ENCODE measurements around the gene ITGB4. TPM values are rescaled to one million over a fixed set of nuclear protein-coding genes. Genes with fewer than 3 reads are reported as not detected.
A peak's percentile ranks its signal among the peaks of the same experiment; 100 is the strongest.

Gene ITGB4
- total and polyA plus RNA-seq, 9 of the 15 experiments (the other 6 are each of a cell fraction or from before 2014, with no cell fraction given): 0.05 to 2.8 (median 0.76) TPM; not detected in 3

DNA sequence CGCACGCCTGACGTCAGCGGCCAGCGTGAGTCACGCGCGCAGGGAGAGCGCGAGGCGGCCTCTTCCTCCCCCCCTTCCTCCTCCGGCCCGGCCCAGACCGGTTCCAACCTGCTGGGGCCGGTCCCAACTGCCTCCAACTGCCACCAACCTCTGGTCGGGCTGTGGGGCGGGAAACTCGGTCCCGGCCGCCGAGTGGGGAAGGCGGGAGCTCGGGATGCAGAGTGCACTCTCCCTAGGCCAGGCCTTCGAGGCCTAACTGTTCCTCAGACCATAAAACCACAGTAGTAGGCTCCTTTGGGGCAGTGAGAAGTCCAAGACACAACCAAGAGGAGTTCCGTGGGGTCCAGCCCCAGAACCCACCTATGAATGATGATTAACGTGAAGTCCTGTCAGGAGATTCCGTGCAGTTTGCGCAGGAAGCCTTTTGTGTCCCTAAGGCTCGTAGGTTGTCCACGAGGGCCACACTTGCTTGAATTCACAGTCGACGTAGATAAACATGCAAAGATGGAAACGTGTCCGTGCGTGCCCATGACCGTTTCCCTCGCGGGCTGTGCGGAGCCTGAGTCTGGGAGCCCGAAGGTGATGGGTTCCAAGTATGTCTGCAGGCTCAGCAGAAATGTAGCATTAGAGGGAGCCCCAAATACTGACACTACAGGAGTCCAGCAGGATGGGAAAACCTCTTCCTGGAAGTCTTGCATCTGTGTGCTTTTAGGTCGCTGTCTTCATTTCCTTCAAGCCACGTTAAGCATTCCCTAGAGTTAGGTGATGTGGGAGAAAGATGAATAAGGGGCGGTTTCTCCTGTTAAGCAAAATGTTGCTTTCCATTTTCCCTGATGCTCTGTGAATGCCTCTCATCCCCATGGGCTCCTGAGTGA lies 64.0 kb downstream of the ITGB4 start (continued):
- TF ChIP-seq FOXO4 (CRISPR knock-in tag; IDR thresholded peaks at IDR 0.05) (peak; percentile 51; the same call in 1 of the 2 replicates), ZNF436 (CRISPR knock-in tag; IDR thresholded peaks at IDR 0.05) (peak; percentile 37; the same call in 1 of the 2 replicates), FOXA3 (CRISPR knock-in tag; conservative IDR thresholded peaks at IDR 0.05 in 1 of 2, IDR thresholded peaks at IDR 0.05 in 1 of 2) (0 out of 4 replicates have a peak, but pooled peaks of 1 of the 2 experiments have one; percentile 21), GATA2 (CRISPR knock-in tag; IDR thresholded peaks at IDR 0.05) (no peak), ZNF232 (CRISPR knock-in tag; IDR thresholded peaks at IDR 0.05) (no peak), ZNF24 (IDR thresholded peaks at IDR 0.05) (peak; percentile 40), RCOR1 (IDR thresholded peaks at IDR 0.05; ENCODE audit: borderline replicate concordance in 1 of 2, low read depth in 2 of 2, low read length in 2 of 2) (peak; percentile 34 to 56; a peak in 2 of 4 replicates), RBFOX2 (IDR thresholded peaks at IDR 0.05; ENCODE audit: low read depth, low read length) (peak; percentile 97), ZBED1 (IDR thresholded peaks at IDR 0.05) (peak; percentile 35; the same call in 1 of the 2 replicates), HCFC1 (IDR thresholded peaks at IDR 0.05; ENCODE audit: low read depth, low read length) (no peak), NR1H2 (CRISPR knock-in tag; IDR thresholded peaks at IDR 0.05) (no peak), CREBBP (IDR thresholded peaks at IDR 0.05; ENCODE audit: low read depth, low read length) (no peak), VEZF1 (CRISPR knock-in tag; IDR thresholded peaks at IDR 0.05) (peak; percentile 100), FOXJ3 (CRISPR knock-in tag; IDR thresholded peaks at IDR 0.05) (no peak), RBM22 (IDR thresholded peaks at IDR 0.05; ENCODE audit: low read depth, low read length, poor library complexity, severe bottlenecking) (no peak), KLF1 (tag; IDR thresholded peaks at IDR 0.05) (peak; percentile 83), GTF2E2 (tag; IDR thresholded peaks at IDR 0.05) (peak; percentile 95), ETV6 (IDR thresholded peaks at IDR 0.05; ENCODE audit: borderline replicate concordance in 1 of 2, low read depth in 2 of 2, low read length in 1 of 2) (no peak), ETV6 (CRISPR knock-in tag; IDR thresholded peaks at IDR 0.05; ENCODE audit: borderline replicate concordance) (peak; percentile 21; the same call in 1 of the 2 replicates), ZNF354B (CRISPR knock-in tag; IDR thresholded peaks at IDR 0.05) (peak; percentile 62; the same call in 1 of the 2 replicates)
- TF ChIP-seq, protein P1, sequence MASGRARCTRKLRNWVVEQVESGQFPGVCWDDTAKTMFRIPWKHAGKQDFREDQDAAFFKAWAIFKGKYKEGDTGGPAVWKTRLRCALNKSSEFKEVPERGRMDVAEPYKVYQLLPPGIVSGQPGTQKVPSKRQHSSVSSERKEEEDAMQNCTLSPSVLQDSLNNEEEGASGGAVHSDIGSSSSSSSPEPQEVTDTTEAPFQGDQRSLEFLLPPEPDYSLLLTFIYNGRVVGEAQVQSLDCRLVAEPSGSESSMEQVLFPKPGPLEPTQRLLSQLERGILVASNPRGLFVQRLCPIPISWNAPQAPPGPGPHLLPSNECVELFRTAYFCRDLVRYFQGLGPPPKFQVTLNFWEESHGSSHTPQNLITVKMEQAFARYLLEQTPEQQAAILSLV (tag; IDR thresholded peaks at IDR 0.05): no peak; the same call in 1 of the 2 replicates
- TF ChIP-seq, protein P2, sequence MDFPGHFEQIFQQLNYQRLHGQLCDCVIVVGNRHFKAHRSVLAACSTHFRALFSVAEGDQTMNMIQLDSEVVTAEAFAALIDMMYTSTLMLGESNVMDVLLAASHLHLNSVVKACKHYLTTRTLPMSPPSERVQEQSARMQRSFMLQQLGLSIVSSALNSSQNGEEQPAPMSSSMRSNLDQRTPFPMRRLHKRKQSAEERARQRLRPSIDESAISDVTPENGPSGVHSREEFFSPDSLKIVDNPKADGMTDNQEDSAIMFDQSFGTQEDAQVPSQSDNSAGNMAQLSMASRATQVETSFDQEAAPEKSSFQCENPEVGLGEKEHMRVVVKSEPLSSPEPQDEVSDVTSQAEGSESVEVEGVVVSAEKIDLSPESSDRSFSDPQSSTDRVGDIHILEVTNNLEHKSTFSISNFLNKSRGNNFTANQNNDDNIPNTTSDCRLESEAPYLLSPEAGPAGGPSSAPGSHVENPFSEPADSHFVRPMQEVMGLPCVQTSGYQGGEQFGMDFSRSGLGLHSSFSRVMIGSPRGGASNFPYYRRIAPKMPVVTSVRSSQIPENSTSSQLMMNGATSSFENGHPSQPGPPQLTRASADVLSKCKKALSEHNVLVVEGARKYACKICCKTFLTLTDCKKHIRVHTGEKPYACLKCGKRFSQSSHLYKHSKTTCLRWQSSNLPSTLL (IDR thresholded peaks at IDR 0.05): 0 out of 2 replicates have a peak, but pooled peaks have one; percentile 3

All from K562 (cell line).